Measurements from ENCODE around the gene AGMO. TPM values are rescaled to one million over a fixed set of nuclear protein-coding genes. Genes with fewer than 3 reads are reported as not detected.

AGMO gene
- total and polyA plus RNA-seq, 2 of the 8 experiments (the other 6 are each of a cell fraction or from before 2014, with no cell fraction given), result 0.22 to 0.45 TPM

DNA sequence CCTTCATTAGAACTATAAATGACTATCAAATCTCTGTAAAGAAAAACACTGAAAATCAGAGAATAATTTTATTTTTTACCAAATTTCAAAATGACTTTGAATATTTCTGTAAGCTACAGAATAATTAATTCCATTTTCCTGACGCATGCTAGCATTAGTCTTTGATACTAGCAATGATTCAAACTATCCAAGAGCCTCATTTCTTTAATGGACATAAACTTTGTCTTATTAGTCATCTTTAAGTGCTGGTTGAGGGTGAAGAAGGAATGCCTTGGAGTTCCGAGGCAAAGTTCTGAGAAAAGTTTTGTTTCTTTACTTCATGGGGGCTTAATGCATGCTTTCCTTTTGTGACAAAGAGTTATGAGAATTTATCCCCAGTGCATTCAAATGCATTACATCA is 137.3 kb downstream of the AGMO start:
- POLR2A ChIA-PET (ENCODE audit: partially characterized antibody), result no interaction called here
- WGBS, 2 experiments (ENCODE audit: extremely low coverage in 1 of 2, insufficient coverage in 1 of 2, insufficient read length in 1 of 2, insufficient replicate concordance in 2 of 2, low coverage in 1 of 2, low lambda C conversion rate in 2 of 2, missing lambda C conversion rate in 1 of 2), result 93% methylated on average over 2 of the region's 2 CpGs; no CpG with 5 or more reads in 1 of the 2 experiments

More for the DNA sequence above, 137.3 kb downstream of the AGMO start:
- Histone ChIP-seq H3K4me2 (ENCODE audit: insufficient read depth in 1 of 2, low read depth in 2 of 2, low read length in 2 of 2) (no peak overlapping the region), H3K9me3 (ENCODE audit: insufficient read depth in 2 of 2, low read depth in 1 of 2, low read length in 1 of 2) (no peaks in the 10 kb centered on the region), H3K4me1 (replicated peaks in 1 of 4; ENCODE audit: control insufficient read depth in 3 of 4, insufficient read depth in 4 of 4, low read length in 3 of 4) (no peaks in the 10 kb centered on the region), H4K91ac (replicated peaks; ENCODE audit: insufficient read length, low read length) (no peak overlapping the region), H3K18ac (ENCODE audit: extremely low read depth, low read length) (no peak overlapping the region), H3K4me3 (ENCODE audit: extremely low read depth in 1 of 4, insufficient read depth in 2 of 4, low read depth in 3 of 4, low read length in 4 of 4) (no peak overlapping the region), H2BK12ac (ENCODE audit: low read depth, low read length) (no peak overlapping the region), H3K4ac (replicated peaks; ENCODE audit: insufficient read length, low read depth, low read length) (no peak overlapping the region), H3K9ac (replicated peaks in 1 of 4; ENCODE audit: extremely low read depth in 1 of 4, low read depth in 3 of 4, low read length in 3 of 4) (no peak overlapping the region), H2AK5ac (ENCODE audit: low read depth, low read length) (no peak overlapping the region), H4K20me1 (replicated peaks in 1 of 2; ENCODE audit: control insufficient read depth in 1 of 2, insufficient read depth in 2 of 2, low read length in 2 of 2) (no peaks in the 10 kb centered on the region), H3K79me2 (ENCODE audit: control insufficient read depth in 1 of 2, insufficient read depth in 2 of 2, low read length in 2 of 2) (no peaks in the 10 kb centered on the region), H3K56ac (replicated peaks; ENCODE audit: insufficient read length, low read depth, low read length) (no peak overlapping the region), H3K14ac (ENCODE audit: insufficient read length) (no peak overlapping the region), H3K23me2 (ENCODE audit: low read depth, low read length) (no peaks in the 10 kb centered on the region), H3K79me1 (ENCODE audit: low read depth, low read length) (no peaks in the 10 kb centered on the region), H2AFZ (ENCODE audit: low read length) (no peak overlapping the region), H4K5ac (ENCODE audit: insufficient read length, low read depth, low read length) (no peak overlapping the region), H3K27ac (ENCODE audit: low read depth, low read length) (no peak overlapping the region), H2BK15ac (ENCODE audit: low read length) (no peak overlapping the region), H3K23ac (ENCODE audit: insufficient read length) (no peak overlapping the region), H2BK120ac (replicated peaks; ENCODE audit: low read depth, low read length) (no peak overlapping the region), H2BK20ac (ENCODE audit: low read length) (no peak overlapping the region), H4K8ac (ENCODE audit: extremely low read depth, insufficient read depth, low read length) (no peak overlapping the region), H3K36me3 (ENCODE audit: control insufficient read depth in 2 of 4, insufficient read depth in 4 of 4, low read length in 3 of 4) (no peaks in the 10 kb centered on the region), H2BK5ac (ENCODE audit: low read depth, low read length) (no peak overlapping the region), H3K27me3 (replicated peaks in 1 of 4; ENCODE audit: control insufficient read depth in 3 of 4, extremely low read depth in 1 of 4, insufficient read depth in 3 of 4, low read length in 3 of 4) (no peaks in the 10 kb centered on the region)
- CTCF ChIA-PET (ENCODE audit: partially characterized antibody), result no interaction called here
- TF ChIP-seq E2F6 (IDR thresholded peaks at IDR 0.05), result no peak
- FAIRE-seq (no peak), DNase-seq (ENCODE audit: low read depth in 1 of 2, low spot score in 2 of 2) (no peak)
